ENCODE measurements around the gene VWA5B2. TPM values are rescaled to one million over a fixed set of nuclear protein-coding genes. Genes with fewer than 3 reads are reported as not detected.
A peak's percentile ranks its signal among the peaks of the same experiment; 100 is the strongest.

Gene VWA5B2
- total RNA-seq, 2 donors from 2014 or later: 2.2 to 3.3 TPM

- intact Hi-C loops (cut with DNase I, micrococcal nuclease): no loop called here
- DNase-seq (no peak), ATAC-seq (no peak)
These were observed 17.7 kb upstream of the VWA5B2 start for GRCh38 chr3:184211718-184212117.

GRCh38 chr3:184218814-184219213 is 10.6 kb upstream of the VWA5B2 start:
- DNase-seq (no peak), ATAC-seq (no peak)
- intact Hi-C loops (cut with DNase I, micrococcal nuclease): no loop called here

GRCh38 chr3:184222521-184222920 is 6.9 kb upstream of the VWA5B2 start:
- DNase-seq (no peak), ATAC-seq (no peak)
- intact Hi-C loops (cut with DNase I, micrococcal nuclease): no loop called here

DNA sequence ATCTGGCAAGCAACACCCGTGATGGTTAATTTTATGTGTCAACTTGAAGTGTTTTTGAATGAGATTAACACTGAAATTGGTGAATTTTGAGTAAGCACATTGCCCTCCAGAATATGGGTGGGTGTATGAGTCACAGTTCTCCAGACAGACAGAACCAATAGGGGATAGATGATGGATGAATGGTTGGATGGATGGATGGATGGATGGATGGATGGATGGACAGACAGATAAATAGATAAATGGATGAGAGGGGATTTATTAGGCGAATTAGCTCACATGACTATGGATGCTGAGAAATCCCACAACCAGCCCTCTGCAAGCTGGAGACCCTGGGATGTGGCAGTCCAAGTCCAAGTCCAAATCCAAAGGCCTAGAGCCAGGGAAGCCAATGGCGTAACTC is 5.4 kb upstream of the VWA5B2 start:
- no peak for ATAC-seq

GRCh38 chr3:184227481-184227935 is 1.9 kb upstream of the VWA5B2 start:
- intact Hi-C loops (cut with DNase I, micrococcal nuclease): no loop called here
- DNase-seq: no peak
- peak; percentile 44 for ATAC-seq

More for the DNA sequence above, 5.4 kb upstream of the VWA5B2 start:
- intact Hi-C loops (cut with DNase I, micrococcal nuclease): no loop called here
- no peak for DNase-seq

DNA sequence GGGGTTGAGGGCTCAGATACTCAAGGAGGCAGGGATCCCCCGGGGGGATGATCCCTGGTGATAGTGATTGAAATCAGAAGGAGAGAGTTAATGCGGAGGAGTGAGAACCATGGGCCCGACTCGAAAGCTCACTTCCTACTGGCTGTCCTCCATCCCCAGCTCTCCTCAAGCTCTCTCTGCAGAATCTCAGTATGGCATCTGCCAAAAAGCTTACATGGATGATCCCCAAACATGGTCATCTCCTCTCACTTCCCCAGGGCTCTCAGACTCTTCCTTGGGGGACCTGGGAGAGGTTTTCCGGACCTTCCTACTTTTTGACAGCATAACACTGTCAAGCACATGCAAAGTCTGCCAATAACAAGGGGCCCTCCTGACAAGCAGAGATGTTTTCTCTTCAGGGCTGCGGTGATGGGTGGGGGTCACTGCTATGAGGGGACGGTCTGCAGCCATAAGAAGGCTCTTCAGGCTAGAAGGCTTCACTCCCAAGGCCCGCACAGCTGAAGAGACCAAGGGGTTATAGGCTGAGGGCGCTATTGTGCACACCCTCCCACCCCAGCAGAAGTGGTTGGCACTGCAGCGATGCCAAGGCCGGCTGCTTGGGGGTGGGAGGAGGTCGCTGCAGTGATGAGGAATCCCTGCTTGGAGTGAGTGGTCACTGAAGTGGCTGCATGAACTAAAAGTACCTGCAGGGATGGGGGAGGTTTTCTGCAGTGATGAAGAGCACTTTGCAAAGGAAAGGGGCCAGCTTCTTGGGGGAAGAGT is 828 bp upstream of the VWA5B2 start:
- no peak for ATAC-seq
- no peak for DNase-seq
- intact Hi-C loops (cut with DNase I, micrococcal nuclease): no loop called here

GRCh38 chr3:184230081-184230602 is 757 bp downstream of the VWA5B2 start:
- DNase-seq (no peak), ATAC-seq (peak; percentile 28)
- intact Hi-C loops (cut with DNase I, micrococcal nuclease): no loop called here

DNA sequence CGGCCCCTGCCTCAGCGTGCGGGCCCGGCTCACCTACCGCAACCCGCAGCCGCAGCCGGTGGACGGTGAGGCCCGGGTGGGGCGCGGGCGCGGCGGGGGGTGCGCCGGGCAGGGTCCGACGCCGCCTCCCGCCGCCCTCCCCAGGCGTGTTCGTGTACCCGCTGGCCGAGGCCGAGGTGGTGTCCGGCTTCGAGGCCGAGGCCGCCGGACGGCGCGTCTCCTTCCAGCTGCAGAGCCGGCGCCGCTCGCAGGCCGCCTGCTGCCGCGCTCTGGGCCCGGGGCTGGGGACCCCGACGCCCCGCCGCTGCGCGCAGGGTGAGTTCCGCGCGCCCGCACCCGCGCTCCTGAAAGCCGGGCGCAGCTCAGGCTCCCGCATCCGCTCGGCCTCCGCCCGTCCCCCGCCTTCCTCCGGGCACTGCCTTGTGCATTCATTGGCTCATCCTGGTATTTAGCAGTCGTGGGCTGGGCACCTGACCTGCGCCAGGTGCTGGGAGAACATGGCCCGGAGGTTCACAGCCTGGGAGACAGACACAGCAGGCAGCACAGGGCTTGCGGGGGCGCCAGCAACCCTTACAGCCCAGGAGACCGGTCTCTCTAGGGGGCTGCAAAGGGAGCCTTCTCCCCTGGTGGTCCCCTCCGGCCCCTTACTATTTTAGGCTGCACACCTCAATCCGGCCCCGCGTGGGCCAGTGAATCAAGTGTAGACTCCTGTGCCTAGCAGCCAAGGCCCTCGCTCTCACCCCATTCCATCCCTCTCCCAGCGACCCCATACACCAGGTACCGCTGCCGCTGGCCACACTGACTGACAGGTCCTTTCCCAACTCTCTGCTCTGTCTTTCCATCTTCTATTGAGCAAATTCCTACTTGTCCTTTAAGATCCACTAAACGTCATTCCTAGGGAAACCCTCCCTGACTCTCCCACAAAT is 1.5 kb downstream of the VWA5B2 start:
- intact Hi-C loops (cut with DNase I, micrococcal nuclease): no loop called here
- ATAC-seq (peak; percentile 78), DNase-seq (peak in 1 of 2 donors; percentile 54)

- DNase-seq: no peak
- no peak for ATAC-seq
- intact Hi-C loops (cut with DNase I, micrococcal nuclease): no loop called here
These were observed 2.3 kb downstream of the VWA5B2 start for GRCh38 chr3:184231671-184232070.

DNA sequence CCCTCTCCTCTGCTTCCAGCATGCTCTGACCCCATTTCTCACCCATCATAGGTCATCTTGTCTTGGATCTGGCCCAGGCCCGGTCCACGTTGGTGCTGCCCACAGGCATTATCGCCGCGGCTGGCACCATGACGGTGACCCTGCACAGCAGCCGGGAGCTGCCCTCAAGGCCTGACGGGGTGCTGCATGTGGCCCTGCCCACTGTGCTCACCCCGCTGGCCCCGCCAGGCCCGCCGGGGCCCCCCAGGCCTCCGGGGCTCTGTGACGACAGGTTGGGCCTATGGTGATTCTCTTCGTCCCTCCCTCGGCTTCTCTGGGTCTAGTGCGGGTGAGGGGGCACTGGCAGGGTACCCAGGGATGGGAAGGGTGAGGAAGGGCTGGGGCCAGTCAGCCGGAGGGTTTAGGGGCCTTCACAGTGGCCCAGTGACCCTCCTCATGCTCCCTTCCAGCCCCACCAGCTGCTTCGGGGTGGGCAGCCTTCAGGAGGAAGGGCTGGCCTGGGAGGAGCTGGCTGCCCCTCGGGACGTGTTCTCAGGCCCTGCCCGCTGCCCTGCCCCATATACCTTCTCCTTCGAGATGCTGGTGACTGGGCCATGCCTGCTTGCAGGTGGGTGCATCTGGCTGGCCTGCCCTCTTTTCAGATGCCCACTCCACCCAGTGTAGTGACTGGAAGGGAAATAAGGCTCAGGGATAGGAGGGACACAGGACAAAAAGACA is 3.9 kb downstream of the VWA5B2 start:
- intact Hi-C loops (cut with DNase I, micrococcal nuclease): no loop called here
- ATAC-seq (no peak), DNase-seq (no peak)

- intact Hi-C loops (cut with DNase I, micrococcal nuclease): no loop called here
- ATAC-seq: no peak
- no peak for DNase-seq
These were observed 4.8 kb downstream of the VWA5B2 start for GRCh38 chr3:184234224-184234623.

DNA sequence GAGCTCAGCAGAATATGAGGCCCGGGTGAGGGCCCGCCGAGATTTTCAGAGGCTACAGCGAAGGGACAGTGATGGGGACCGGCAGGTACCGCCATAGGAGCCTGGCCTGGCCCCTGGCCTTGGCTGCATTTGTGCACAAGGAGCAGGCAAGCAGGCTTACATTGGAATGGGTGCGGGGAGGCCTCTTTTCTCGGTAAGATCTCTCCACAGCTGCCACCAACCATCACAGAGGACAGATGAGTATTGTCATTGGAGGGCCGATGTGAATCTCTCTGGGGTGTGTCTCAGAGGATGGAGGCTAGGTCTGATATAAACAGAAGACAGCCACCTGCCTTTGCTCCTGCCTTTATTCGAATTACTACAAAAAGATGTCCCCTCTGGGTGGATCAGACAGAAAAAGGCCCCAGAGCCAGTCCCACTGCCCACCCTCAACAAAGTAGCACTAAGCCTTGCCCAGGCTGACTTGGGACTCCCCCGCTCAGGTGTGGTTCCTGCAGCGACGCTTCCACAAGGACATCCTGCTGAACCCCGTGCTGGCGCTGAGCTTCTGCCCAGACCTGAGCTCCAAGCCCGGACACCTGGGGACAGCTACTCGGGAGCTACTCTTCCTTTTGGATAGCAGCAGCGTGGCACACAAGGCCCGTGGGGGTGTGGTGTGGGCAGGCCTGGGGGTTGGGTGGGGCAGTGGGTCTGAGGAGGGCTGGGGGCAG is 5.4 kb downstream of the VWA5B2 start:
- intact Hi-C loops (cut with DNase I, micrococcal nuclease): no loop called here
- DNase-seq: no peak
- no peak for ATAC-seq

GRCh38 chr3:184235381-184236032 is 6.1 kb downstream of the VWA5B2 start:
- intact Hi-C loops (cut with DNase I, micrococcal nuclease): no loop called here

GRCh38 chr3:184236033-184236410 is 6.6 kb downstream of the VWA5B2 start:
- DNase-seq (no peak), ATAC-seq (no peak)
- intact Hi-C loops (cut with DNase I, micrococcal nuclease): no loop called here

More at GRCh38 chr3:184235381-184236032, 6.1 kb downstream of the VWA5B2 start:
- ATAC-seq: no peak
- no peak for DNase-seq

DNA sequence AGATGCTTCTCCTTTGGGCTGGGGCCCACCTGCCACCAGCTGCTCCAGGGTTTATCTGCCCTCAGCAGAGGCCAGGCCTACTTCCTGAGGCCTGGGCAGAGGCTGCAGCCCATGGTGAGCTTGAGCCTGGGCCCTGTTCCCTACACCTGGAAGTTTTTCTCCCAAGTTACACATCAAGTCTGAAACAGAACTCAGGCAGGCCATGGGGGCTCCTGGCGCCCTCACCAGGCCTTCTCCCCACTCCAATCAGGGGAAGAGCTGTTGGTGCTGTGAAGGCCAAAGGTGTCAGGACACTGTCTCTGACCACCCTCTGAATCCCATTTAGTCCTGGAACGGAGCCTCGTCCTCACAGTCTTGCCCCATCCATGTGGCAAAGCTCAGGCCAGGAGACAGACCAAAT is 7.3 kb downstream of the VWA5B2 start:
- no peak for DNase-seq
- ATAC-seq: no peak
- intact Hi-C loops (cut with DNase I, micrococcal nuclease): no loop called here

- DNase-seq: no peak
- no peak for ATAC-seq
- intact Hi-C loops (cut with DNase I, micrococcal nuclease): no loop called here
These were observed 7.8 kb downstream of the VWA5B2 start for GRCh38 chr3:184237211-184237610.

- DNase-seq: no peak
- ATAC-seq: no peak
- intact Hi-C loops (cut with DNase I, micrococcal nuclease): no loop called here
These were observed 8.4 kb downstream of the VWA5B2 start for GRCh38 chr3:184237807-184238206.

- no peak for ATAC-seq
- intact Hi-C loops (cut with DNase I, micrococcal nuclease): no loop called here
- no peak for DNase-seq
These were observed 8.9 kb downstream of the VWA5B2 start for GRCh38 chr3:184238246-184238818.
